GM18526 (cell line): ENCODE data around the gene SPTAN1.

Source experiments
- POLR2A ChIP-seq: IDR thresholded peaks from 3 replicates; pipeline ENCODE4 v1.6.1; 2011; ENCODE audit not compliant: insufficient read length; ENCODE audit errors: extremely low read depth

The SPTAN1 gene

DNA sequence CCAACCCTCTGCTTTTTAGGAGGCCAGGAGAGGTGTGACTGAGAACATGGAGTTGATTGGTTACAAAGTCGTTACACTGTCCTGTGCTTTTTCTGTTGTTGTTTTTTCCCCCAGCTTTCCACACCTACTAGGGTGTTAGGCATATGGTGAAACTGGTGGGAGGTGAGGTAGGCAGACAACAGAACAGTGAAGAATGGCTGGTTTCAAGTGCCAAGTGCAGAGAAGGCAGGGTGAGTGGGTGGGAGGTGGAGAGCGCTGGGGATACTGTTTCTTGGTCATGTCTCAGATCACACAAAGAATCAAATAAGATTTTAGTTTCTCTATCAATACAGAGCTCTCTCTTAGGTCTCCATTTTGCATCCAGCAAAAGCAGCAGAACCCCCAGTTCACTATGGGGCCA is 2.2 kb upstream of the SPTAN1 start:
- no peak for TF ChIP-seq POLR2A

DNA sequence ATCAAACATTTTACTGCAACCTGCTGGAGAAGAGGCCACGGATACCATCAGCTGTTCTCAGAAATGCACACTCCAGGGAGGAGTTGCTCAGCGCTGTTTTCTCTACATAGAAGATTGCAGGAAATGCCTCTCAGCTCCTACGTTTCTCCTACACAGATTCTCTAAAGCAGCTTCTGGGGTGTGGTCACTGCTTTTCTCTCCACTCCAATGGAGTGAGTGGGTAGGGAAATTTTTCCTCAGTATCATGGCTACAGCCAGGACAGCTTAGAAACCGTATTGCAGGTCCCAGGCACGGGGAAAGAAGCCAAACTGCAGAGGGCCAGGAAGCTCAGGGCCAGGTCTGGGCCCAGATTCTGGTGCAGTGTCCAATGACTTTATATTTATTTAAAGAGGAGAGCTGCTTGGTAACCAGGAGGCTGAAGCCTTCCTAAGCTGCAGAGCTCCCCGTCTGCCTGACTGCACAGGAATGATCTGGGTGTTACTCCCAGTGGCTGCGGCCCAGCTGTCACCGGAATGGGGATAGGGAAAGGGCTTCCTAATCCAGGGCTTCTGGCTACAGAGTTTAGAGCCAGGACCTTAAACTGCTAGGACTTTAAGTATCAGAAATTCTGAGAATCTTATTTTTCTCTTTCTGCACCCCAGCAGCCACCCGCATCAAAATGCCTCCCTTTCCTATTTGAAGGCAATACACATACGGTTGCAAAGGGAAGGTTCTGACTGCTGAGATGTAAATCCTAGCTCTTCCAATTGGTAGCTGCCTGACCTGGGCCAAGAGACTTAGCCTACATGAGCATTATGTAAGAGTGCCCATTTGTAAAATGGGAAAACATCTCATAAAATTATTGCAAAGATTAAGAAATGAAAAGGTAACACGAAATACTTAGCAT is 1.4 kb upstream of the SPTAN1 start:
- TF ChIP-seq POLR2A = no peak

DNA sequence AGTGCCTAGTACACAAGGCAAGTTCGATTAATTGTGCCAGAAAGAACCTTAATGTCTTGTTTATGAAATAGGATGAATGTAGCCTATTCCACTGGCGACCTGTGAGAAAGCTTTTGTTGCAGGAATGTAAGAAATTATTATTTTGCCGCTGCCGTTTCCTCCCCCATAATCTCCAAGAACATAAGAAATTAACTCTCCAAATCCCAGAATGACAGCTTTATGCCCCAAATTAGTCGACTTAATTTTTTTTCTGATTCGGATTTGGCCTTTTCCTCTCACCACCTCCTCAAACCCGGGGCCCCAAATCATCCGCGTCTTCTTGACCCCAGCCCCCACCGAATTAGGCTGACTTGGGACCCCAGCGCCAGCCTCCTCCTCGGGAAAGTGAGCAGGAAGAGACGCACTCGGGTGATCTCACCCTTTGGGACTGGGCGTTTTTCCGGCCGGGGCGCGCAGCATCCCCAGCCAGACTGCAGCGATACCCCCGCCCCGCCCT is 682 bp upstream of the SPTAN1 start:
- no peak for TF ChIP-seq POLR2A

DNA sequence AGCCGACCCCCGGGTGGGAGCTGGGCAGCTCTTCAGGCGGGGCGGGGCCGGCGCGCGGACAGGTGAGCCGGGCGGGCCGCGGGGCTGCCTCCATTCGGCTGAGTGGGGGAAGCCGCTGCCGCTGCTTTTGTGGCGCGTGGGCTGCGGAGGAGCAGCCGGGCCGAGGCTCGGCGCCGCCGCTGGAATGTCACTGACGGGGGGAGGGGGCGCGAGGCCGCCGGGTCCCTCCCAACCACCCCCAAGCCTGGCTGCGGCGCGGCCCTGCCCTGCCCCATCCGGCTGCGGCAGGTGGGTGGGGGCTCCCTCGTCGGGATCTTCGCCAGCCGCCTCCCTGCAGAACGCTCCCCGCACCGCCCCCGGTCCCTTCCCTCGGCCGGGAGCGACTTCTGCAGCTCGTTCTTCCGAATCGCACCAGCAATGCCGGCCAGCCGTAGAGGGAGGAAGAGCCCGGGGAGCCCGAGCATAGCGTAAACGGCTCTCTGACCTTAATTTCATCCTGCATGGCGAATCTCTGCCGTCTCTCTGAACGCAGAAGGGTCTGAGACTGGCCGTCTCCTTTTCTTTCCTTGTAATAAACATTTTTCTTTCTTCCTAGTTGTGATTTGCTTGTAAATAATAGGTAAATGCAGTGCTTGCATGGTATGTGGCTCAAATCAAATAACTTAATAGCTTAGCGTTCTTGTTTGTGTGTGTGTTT is 505 bp downstream of the SPTAN1 start:
- no peak for TF ChIP-seq POLR2A

DNA sequence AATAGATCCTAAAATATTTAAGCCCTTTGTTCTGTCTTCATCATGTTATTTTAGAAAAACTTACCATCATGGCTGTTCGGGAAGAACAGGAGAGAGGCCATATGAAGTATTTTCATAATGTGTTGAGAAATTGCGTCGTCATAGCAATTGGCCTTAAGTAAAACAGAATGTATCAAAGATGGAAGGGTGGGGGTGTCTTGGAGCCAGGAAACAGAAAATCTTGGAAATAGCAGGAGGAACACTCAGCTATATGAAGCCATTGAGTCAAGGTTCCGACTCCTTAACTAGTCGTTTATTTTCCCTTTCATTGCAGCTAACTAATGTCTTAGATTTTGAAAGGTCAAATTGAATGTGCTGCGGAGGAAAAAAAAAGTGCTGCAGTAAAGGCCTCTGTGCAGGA is 1.3 kb downstream of the SPTAN1 start:
- TF ChIP-seq POLR2A = no peak

DNA sequence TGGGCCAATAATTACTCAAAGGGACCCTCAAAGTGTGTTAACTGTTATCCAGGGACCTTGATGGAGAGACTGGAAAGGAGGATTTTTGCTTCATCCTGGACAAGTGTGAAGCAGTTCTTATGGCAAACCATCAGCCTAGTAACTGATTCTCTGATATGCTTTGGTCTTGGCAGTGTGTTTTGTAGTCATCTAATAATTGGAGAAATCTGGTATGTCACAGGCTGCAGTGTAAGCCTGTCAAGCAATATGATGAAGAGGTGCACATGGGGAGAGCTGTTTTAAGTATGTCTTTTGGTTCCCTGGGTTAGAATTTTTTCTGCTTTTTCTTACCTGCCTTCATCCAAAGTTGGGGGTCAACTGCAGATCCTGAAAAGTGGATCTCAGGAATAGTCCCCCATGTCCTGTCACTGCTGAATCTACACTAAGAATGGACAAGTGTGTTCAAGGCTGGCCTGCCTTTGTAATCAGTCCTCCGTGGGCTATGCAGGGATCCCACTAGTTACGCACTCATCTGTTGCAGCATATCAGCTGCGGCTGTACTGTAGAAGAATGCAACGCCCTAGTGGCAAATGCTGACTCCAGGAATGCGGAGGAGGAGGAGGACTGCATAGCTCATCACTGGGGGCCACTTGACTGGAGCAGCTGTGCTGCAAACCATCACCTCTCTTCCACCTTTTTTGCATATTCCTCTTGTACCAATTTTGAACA is 1.9 kb downstream of the SPTAN1 start:
- TF ChIP-seq POLR2A = no peak

DNA sequence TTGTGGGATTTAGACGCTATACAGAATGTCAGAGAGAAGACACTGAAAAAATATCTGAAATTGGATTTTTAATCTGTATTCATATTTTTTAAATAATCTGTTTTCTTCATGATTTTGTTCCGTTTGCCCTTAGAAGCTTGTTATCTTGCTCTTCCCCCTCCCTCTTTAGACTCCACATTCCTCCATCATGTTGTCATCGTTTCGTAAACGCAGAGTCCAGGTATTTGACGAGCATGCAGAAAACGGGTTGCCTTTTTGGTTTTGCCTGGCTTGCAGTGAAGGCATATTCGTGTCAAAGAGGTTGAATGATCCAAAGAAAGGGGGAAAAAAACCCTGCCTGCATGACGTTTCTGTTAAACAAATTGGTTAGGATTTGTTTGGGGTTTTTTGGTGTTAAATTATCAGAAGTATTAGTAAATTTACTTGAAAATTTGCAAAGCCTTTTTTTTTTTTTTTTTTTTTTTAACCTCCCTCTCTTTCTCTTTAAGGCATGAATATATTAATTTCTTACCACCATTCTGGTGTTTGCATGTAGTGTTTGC is 2.9 kb downstream of the SPTAN1 start:
- TF ChIP-seq POLR2A = no peak

DNA sequence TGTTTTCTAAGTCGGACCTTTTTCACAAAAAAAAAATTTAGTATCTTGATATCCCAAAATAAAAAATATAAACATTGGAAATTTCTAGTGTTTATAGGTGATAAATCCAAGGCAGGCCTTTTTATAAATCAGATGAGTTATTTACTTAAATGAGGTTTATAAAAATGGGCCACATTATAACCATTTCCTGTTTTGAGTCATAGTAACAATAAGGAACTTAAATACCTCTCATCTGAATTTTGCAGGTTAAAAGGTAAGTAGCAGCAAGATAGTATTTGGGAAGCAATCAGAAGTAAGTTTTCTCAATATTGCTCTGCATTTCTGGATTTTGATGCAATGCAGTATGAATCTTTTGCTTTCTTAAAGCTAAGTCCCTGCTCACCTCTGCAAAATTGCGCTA is 3.9 kb downstream of the SPTAN1 start:
- no peak for TF ChIP-seq POLR2A

DNA sequence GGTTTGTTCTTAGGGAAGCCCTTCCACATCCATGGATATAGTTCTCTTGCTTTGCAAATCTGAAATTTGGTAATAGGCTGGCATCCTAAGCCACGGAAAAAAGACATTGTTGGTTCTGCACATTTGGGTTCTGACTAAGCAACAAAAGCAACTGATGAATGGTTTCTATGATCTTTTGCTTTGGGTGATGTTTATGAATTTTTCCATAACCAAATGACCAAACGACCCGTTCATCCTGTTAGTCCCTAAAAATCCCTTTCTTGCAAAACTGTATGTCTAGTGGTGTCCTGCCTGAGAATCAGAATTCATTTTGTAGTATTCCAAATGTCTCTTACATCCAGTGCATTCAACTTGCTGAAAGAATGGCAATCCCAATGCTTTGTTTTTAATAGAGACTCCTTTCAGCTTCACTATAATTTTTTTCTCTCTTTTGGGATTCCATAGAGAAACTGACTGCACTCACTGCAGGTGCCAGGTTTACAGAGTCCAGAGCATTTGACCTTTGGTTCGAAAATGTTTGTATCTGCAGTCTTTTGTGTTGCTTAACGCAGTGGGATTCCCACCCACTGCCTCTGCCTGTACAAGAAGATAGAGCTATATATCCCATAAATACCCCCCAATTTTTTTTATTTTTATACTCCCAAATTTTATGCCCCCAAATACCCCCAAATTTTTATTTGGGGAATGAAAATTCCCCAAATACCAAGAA is 4.7 kb downstream of the SPTAN1 start:
- no peak for TF ChIP-seq POLR2A

DNA sequence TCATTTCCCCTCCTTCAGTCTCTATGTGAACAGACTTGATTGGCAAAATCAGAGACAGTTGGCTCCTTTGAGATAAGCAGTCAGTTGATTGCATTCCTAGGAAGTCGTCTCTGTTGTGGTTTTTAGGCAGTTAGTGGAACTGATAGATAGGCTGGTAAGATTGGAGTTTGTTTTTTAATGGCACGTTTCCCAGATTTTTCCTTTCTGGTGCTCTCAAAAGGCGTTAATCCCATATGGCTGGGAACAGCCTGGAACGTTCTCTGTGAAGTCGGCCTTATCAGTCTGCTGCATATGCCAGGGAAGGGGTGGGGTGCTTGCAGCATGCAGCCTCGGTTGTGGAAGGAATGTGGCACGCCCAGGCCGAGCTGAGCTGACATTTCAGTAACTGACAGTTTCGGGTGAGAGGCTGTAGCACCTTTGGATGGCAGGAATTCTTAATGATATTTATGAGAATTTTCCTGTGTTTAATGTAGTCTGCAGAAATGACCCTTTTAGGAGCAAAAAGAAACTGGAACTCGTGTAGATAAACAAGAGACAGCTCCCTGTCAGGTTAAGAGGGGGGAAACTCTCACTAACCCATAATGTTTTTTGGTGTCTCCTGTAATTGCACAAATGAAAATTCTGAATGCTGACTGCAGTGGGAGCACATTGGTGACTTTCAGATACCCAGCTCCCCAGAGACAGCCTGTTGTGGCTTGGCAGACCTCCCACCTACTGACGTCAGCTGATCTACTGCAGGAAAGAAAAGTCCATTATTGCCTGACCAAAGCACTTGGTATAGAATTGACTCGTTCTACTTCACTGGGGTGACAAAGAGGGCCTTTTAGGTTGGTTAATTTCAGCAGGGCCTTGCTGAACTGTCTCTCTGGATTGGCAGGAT is 6.3 kb downstream of the SPTAN1 start:
- TF ChIP-seq POLR2A = no peak

DNA sequence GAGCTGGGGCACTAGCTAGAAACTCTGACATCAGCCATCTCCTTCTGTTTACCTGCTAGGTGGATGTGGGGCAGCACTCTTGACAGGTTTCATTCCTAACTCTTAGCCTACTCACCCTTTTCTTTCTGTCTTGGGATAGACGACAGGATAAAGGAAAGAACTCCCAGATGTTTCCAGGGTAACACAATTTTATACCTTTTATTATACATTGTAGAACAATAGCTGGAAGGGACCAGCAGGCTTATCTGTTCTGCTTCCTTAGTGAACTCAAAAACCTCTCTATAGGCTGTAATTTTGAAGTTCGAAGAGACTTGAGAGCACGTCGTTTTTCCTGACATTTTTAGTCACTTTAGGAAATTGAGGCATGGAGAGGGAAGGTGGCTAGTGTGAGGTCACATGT is 13.2 kb downstream of the SPTAN1 start:
- no peak for TF ChIP-seq POLR2A

DNA sequence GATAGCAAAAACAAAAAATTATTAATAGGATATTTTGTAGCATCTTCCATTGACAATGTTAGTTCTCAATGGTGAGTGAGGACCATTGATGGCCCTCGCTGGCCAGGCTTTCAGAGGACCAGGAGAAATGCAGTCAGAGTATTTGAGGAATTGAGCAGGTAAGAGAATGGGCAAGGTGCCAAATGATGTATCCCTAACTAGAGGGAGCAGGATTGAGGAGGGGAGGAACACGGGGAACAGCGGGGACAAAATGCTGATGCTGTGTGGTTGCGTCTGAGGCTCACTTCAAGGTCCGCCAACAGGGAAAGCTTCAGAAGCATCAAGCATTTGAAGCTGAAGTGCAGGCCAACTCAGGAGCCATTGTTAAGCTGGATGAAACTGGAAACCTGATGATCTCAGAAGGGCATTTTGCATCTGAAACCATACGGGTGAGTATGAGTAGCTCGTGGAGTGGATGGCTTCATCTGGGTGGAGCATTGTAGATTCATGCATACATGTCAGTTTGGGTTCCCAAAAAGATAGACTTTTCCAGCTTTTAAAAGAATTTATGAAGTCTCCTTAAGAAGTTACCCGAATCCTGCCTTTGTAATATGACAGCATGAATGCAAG is 16.2 kb downstream of the SPTAN1 start:
- no peak for TF ChIP-seq POLR2A

DNA sequence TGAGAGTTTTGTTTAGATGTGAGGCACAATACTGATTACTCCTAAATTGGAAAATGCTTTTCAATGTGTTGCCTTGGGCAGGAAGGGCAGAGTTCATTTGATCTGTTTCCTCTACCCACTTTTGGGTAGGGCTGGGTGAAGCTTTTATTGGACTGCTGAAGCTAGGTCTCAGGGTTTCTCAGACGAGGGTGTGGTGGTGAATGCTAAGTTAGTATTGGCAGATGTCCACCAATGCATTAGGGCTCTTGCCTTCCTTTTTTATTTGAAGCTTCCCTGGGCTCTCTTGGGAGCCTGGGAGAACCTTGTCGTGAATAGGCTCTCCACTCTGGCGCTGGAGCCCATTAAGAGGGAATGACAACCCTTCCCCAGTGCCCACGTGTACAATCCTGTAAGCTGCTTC is 23.1 kb downstream of the SPTAN1 start:
- no peak for TF ChIP-seq POLR2A
